T47D (cell line): ENCODE data around the gene TEPSIN.

Source experiments
- DNase-seq, 2 experiments: peaks; one replicate each; pipeline versions ENCODE4 v3.0.0 to v3.0.0-alpha.2; 2011 to 2012; ENCODE audit warnings: low read depth in 1 of 2, low spot score in 1 of 2
- JUND ChIP-seq: IDR thresholded peaks from 2 replicates; pipeline ENCODE4 v1.6.1; 2012; ENCODE audit warnings: low read depth
- in situ Hi-C: cut with HindIII; loops from 2 replicates; pipeline ENCODE4 v1.10.0; 2016; ENCODE audit warnings: low sequenced_read_pairs, low pct_unique_long_range_greater_than_20kb

Gene TEPSIN

GRCh38 chr17:81238815-81239713, at the start of gene TEPSIN, which contains the start of gene NDUFAF8:
TEPSIN (minus strand) TSS chr17:81239055; CDS start chr17:81239033, 22 bp downstream.
NDUFAF8 (plus strand) TSS chr17:81239318; CDS start chr17:81239364, 46 bp downstream.
- peak; percentile 100 for DNase-seq
- in situ Hi-C loops: no loop called here
- no peak for TF ChIP-seq JUND

- no peak for DNase-seq
- in situ Hi-C loops: no loop called here
- no peak for TF ChIP-seq JUND
These were observed 49.0 kb upstream of the TEPSIN start for GRCh38 chr17:81287741-81288430.

DNA sequence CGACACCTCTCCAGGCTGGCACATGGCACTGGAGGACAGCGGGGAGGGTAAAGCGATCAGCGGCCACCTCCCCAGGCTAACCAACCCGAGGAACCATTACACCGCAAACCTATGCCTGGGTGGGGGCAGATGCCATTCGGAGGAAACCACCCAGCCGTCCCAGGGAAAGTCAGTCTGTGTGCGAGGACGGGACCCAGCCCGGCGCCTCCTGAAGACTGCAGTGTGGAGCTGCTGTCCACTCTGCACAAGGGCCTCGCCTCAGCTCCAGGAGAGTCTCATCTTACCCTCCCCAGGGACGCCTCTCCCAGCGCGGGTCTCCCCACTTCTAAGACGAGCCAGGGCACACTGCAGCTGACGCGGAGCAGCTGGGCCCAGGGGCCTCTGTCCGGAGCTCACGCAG, 48.3 kb upstream of the TEPSIN start:
- TF ChIP-seq JUND: no peak
- in situ Hi-C loops: no loop called here
- DNase-seq: no peak

GRCh38 chr17:81286491-81287145, 47.8 kb upstream of the TEPSIN start:
- no peak for DNase-seq
- TF ChIP-seq JUND: no peak
- in situ Hi-C loops: no loop called here

DNA sequence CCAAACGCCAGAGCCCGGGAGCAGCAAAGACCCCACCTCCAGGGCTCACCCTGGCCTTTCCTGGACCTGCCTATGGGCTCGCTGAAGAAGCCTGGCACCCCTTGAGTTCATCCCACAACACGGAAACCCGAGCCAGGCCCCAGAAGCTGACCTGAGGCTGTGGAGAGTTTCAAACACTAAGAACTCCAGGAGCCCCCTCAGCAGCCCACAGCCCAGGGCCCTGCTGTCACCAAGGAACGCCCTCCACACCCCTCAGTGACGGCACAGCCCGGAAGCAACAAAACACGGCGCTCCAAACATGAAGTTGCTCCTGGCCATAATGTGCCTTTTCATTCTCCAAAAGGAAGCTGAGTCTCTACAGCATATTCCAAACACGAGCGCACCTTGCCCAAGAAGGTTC, 47.0 kb upstream of the TEPSIN start:
- TF ChIP-seq JUND: no peak
- in situ Hi-C loops: no loop called here

GRCh38 chr17:81285179-81285878, 46.5 kb upstream of the TEPSIN start:
- no peak for DNase-seq
- no peak for TF ChIP-seq JUND
- in situ Hi-C loops: no loop called here

More for the DNA sequence above, 47.0 kb upstream of the TEPSIN start:
- DNase-seq: no peak

DNA sequence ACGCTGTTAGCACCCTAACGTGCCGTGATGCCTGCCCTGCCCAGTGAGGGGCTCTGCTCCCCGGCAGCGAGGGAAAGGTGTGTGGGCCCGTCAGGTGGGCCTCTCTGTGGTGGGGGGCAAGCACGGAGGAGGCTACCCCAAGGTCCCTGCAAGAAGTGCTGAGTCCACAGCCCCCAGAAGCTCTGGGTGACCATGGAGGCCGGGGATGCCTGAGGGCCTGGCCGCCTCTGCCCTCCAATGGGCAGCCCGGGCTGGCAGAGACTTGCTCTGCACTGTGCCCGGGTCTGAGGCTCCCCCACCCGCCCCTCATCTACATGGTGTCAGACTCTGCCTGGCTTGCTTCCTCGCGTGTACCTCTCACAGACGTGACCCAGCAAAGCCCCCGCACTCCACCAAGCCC, 44.0 kb upstream of the TEPSIN start:
- TF ChIP-seq JUND: no peak
- no peak for DNase-seq
- in situ Hi-C loops: no loop called here

GRCh38 chr17:81282141-81282540, 43.3 kb upstream of the TEPSIN start:
- DNase-seq: no peak
- in situ Hi-C loops: no loop called here
- no peak for TF ChIP-seq JUND

- in situ Hi-C loops: no loop called here
- no peak for TF ChIP-seq JUND
- no peak for DNase-seq
These were observed 41.7 kb upstream of the TEPSIN start for GRCh38 chr17:81280571-81280970.

DNA sequence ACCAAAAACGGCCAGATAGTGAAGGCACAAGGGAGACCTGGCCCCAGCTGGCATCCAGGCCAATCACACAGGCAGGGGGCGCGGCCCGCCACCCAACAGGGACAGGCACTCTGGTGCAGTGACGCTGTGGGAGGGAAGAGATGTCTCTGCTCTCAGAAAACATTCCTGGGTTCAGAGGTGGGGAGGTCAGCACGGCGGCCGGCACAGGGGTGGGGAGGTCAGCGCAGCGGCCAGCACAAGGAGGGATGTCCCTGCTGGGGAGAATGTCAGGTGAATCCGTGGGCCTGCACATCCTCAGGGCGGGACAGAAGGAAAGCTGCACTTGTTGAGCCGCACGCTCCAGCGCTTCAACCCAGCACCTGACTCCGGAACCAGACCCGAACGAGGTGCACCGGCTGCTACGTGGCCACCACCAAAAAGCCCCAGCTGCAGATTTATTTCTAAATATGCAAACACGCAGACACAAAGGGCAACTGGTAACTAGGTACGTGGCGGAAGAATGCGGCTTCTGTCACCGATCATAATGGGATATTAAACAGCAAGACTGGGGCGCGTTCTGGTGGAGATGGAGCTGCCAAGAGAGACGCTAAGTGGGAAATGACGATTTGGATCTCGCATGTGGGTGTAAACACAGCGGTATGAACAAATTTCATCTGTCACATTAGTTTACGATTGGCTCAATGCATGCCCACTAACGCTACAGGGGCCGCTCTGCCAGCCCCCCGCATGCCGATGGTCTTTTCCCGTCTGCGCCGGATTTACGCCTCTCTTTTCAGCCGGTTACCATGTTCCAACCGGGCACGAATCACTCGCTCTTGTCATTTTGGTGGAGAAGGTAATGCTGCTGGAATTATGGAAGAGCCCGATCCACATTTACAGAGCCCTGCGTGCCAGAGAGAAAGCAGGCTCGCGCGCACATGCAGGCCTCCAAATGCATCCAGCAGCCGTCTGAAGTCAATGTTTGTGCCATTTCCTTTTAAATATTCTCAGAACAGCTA, 40.7 kb upstream of the TEPSIN start:
- in situ Hi-C loops: no loop called here
- TF ChIP-seq JUND: no peak
- no peak for DNase-seq

GRCh38 chr17:81278831-81279230, 40.0 kb upstream of the TEPSIN start:
- in situ Hi-C loops: no loop called here
- no peak for TF ChIP-seq JUND
- no peak for DNase-seq
